NT2/D1 (cell line): ENCODE measurements around the gene OGFOD2.

ENCODE experiments used
- SUZ12 ChIP-seq: IDR thresholded peaks from 2 replicates; pipeline ENCODE4 v1.6.1; 2011; ENCODE audit not compliant: insufficient read length, insufficient read depth; ENCODE audit errors: extremely low read depth
- YY1 ChIP-seq: IDR thresholded peaks from 2 replicates; pipeline ENCODE4 v1.6.1; 2011; ENCODE audit not compliant: insufficient read length, insufficient read depth
- ZNF274 ChIP-seq: IDR thresholded peaks from 2 replicates; pipeline ENCODE4 v1.6.1; 2011; ENCODE audit warnings: mild to moderate bottlenecking, low read depth, low read length

GRCh38 chr12:122969676-122970075 lies 5.4 kb upstream of the OGFOD2 start:
- TF ChIP-seq YY1 (no peak), SUZ12 (no peak), ZNF274 (no peak)
